Stimulated activated CD4-positive, alpha-beta T cell treated with anti-CD3 and anti-CD28 coated beads, Interleukin-2, amount 100 ng/mL, for 4 hours (primary cell): ENCODE data around the gene KDM6A.
"Not testable (repeated sequence)": the region's sequence is repeated elsewhere in the genome, so short reads cannot be mapped to it uniquely, and the experiment has no call there.

ENCODE experiments used
- DNase-seq: peaks from one replicate; pipeline ENCODE4 v3.0.0-alpha.2; 2020; ENCODE audit warnings: low read depth

KDM6A gene

GRCh38 chrX:44872821-44873414 lies at the start of gene KDM6A:
Gene KDM6A, plus strand, starts transcription at chrX:44873188. Its CDS starts 364 bp downstream, at chrX:44873552.
- peak; percentile 92 for DNase-seq

- not testable (repeated sequence) for DNase-seq
These were observed 49.8 kb upstream of the KDM6A start for GRCh38 chrX:44823193-44823592.

DNA sequence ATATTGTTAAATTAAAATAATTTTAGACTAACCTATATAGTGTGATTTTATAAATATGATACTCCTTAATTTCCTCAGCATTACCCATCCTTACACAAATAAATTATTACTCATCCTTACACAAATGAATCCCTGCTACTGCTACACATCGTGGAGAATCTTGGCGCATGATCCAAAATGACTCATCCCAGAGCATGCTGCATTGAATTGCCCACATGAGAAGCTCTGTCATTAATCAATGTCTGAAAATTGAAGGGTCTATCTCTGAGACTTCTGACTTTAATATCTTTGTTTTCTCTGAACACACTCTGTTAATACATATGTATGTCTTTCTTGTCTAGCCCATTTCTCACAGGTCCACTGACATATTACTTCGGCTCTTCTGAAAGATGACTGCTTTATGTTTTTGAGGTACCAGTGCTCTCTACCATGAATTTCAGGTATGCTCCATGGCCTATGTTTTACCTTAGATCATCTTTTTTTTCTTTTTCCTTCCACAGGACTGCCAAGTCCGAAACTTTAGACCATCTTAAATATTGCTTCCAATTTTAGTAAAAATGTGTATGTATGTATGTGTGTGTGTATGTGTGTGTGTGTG lies 44.9 kb upstream of the KDM6A start:
- DNase-seq = no peak

- no peak for DNase-seq
These were observed 43.2 kb upstream of the KDM6A start for GRCh38 chrX:44829832-44830231.

DNA sequence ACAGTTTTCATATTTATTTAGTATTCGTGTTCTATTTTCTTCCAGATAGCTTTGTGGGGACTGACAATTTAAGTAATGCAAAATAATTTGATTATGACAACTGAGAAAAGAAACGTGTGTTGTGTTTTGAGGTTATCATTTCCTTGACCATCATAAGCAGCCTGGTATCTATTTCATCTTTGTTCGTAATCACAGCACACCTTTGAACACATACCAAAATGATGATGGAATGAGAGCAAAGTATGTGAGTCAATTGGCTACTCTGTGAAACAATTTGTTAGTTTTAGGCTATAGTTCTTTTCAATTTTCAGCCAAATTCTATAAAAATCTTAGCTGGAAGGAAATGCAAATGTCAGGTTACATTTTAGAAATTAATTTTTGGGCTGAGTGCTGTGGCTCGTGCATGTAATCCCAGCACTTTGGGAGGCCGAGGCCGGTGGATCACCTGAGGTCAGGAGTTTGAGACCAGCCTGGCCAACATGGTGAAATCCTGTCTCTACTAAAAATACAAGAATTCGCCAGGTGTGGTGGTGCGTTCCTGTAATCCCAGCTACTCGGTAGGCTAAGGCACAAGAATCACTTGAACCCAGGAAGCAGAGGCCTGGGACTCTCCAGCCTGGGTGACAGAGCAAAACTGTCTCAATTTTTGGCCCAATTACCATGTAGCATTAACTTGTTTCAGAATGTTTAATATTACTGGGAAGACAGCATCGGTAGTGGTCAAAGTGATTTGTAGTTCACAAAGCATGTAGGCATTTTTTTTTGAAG lies 30.3 kb upstream of the KDM6A start:
- DNase-seq = no peak

GRCh38 chrX:44843318-44843702 lies 29.7 kb upstream of the KDM6A start:
- DNase-seq = no peak

DNA sequence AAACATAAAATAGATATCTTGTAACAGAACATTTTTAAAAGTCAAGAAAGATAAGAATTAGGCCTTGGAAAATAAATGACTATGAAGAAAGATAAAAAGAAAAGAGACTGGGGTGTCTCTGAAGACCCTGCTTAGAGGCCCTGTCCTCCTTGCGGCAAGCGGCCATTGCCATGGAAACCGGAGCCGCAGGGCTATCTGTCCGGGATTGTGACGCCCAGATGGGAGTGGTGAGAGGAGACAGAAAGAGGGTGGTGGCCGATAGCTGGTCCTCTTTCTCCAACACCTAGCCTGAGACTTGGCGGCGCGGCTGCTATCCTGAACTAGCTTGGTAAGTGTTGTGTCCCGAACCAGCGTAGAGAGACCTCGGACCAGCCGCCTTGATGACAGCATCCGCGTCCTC lies 29.2 kb upstream of the KDM6A start, which contains the start of gene DUSP21:
TSS of gene DUSP21 (plus strand) at position 269 of the 400 bp plus-strand sequence. CDS start at position 381, 112 bp downstream.
- DNase-seq = no peak

DNA sequence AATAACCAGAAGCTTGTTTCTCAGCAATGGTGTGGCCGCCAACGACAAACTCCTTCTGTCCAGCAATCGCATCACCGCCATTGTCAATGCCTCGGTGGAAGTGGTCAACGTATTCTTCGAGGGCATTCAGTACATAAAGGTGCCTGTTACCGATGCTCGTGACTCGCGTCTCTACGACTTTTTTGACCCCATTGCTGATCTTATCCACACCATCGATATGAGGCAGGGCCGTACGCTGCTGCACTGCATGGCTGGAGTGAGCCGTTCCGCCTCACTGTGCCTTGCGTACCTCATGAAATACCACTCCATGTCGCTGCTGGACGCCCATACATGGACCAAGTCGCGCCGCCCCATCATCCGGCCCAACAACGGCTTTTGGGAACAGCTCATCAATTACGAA lies 28.8 kb upstream of the KDM6A start:
- no peak for DNase-seq

DNA sequence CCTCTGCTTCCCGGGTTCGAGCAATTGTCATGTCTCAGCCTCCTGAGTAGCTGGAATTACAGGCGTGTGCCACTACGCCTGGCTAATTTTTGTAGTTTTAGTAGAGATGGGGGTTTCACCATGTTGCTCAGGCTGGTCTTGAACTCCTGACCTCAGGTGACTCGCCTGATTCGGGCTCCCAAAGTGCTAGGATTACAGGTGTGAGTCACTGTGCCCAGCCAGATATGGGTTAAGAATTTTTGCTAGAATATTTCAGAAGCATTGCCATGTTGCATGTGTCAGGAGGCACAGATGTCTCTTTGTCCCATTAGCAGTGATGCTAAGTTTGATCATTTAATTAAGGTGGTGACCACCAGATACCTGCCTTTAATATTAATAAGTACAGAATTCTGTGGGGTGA lies 22.1 kb upstream of the KDM6A start:
- not testable (repeated sequence) for DNase-seq

DNA sequence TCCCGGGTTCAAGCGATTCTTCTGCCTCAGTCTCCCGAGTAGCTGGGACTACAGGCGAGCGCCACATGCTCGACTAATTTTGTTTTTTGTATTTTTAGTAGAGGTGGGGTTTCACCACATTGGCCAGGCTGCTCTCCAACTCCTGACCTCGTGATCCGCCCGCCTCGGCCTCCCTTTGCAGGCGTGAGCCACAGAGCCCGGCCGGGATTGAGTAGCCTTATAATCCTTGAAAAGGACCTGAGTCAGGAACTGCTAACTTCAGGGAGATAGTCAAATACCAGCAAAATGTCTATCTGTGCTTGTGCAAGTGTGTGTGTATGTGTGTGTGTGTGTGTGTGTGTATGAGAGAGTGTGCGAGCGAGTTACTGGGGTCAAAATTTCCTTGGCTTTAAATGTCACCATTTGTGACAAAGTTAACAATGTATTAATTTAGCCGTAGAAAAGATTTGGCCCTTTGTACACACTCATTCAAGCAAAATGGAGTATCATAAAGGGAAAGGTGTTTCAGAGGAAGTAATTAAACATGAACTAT lies 1.8 kb upstream of the KDM6A start:
- DNase-seq = no peak

DNA sequence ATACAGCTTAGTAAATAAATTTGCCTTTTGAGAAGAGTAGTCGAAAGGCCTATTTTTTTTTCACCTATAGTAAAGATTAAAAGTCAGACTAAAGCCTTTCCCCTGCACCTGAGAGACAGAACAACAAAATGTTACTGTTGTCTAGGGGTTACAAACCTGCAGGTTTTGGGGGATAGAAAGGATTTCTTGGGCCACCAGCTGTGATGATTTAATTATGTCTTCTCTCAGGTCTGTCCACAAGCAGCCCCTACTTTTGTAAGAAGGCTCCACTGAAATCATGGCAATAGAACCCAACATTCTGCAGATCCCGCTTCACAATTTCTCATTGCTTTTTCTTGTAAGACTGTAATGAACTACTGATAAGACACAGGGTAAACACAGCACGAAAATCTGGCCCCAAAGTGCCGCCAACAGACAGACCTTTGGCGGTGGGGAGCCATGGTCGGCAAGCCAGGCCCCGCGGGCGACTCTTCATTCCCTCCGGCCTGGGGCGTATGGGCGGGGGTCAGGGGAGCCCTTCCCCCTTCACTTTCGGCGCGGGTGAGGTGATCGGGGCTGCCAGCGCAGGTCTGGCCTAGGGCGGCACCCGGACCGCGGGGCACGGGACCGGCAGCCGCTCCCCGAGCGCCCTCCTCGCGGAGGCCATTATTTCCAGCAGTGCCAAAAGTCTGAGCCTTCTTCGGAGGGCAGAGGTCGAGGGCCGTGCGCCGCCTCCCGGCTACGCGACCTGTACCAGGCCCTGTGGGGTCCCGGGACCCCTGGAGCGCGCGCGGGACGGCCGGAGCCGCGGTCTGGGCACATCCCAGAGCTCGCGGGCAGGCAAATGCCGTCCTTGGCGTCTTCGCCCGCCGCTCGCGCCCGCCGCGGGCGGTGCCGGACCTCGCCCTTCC lies 812 bp upstream of the KDM6A start:
- DNase-seq = peak; percentile 3

DNA sequence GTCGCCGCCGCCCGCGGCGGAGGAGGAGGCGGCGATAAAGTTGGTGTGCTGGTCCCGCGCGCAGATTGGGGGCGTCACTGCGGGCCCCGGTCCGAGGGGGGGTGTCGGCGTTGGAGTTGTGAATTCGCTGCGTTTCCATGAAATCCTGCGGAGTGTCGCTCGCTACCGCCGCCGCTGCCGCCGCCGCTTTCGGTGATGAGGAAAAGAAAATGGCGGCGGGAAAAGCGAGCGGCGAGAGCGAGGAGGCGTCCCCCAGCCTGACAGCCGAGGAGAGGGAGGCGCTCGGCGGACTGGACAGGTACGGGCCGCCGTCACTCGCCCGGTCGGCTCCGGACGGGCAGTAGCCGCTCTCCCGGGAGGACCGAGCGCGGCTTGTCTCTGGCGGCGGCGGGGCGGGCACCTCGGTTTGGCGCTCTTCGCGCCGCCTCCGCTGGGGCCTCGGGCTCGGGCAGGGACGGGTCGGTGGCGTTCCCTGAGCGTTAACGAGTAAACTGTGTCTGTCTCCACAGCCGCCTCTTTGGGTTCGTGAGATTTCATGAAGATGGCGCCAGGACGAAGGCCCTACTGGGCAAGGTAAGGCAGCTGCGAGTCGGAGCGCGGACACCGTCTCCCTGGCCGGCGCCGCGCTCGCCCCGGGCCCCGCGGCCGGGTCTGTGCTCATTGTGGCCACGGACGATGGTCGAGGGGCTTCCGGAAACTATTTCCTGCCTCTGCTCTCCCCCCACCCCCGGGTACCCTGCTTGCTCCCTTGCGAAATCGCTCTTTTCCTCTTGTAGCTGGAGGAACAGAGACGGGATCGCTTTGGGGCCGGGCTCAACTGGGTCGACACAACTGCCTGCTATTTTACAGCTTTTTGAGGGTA lies 658 bp downstream of the KDM6A start:
- DNase-seq = peak; percentile 12

GRCh38 chrX:44874420-44875184 lies 1.6 kb downstream of the KDM6A start:
- peak; percentile 31 for DNase-seq

DNA sequence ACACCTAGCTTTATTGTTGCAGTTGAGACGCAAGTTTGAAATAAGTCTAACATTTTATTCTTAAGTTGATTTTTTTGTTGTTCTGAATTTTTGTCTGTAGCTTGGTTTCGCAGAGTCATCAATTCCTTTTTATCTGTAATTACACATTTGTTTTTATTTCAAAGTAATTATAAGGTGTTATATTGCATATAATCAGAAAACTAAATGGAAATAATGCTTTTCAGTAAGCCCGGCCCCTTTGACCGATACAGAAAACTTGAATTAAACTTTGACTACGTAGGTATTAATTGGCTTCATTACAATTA lies 2.1 kb downstream of the KDM6A start:
- DNase-seq = no peak

DNA sequence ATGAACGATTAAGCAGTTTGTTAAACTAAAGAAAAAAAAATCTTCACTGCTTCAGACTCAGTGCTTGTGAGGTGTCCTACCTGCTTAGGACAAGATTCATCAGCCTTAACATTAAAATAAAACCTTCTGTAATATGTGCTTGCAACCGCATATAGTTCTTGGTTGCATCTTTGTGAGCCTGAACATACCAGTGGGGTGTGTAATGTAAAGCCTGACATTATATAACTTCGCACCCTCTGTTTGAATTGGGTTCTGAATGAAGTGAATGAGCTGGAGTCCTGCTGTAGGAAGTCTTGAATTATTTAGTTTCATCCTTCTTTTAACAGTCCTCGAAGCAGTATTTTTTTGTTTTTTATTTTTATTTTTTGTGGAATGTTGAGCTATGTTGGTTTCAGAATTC lies 3.1 kb downstream of the KDM6A start:
- DNase-seq = no peak

- DNase-seq = no peak
These were observed 3.8 kb downstream of the KDM6A start for GRCh38 chrX:44876767-44877166.

GRCh38 chrX:44878780-44879179 lies 5.8 kb downstream of the KDM6A start:
- DNase-seq = no peak

GRCh38 chrX:44881549-44881948 lies 8.6 kb downstream of the KDM6A start:
- DNase-seq = no peak

DNA sequence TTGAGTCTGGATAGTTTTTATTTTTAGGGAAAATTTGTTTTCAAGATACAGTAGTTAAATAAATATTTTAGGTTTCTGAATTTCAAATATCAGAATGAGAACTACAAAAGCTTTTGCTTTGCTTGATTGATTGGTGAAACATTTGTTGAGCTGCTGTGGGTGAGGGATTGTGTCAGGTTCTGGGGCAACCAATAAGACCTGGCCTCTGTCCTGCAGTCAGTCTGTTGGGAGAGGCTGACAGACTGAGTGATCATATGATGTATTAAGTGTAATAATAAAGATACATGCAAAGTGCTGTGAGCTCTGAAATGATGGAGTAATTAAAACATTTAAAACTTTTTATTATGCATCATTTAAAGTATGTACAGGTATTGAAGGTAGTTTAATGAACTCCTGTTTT lies 9.6 kb downstream of the KDM6A start:
- DNase-seq = no peak

DNA sequence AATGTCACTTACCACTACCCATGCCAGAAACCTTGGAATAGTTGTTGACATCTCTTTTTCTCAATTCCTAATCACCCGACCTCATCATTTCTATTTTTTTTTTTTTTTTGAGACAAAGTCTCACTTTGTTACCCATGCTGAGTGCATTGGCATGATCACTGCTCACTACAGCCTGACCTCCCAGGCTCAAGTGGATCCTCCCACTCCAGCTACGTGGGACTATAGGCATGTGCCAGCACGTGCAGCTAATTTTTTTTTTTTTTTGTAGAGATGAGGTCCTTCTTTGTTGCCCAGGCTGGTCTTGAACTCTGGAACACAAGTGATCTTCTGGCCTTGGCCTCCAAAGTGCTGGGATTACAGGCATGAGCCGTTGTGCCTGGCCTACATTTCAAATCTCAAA lies 12.0 kb downstream of the KDM6A start:
- no peak for DNase-seq

DNA sequence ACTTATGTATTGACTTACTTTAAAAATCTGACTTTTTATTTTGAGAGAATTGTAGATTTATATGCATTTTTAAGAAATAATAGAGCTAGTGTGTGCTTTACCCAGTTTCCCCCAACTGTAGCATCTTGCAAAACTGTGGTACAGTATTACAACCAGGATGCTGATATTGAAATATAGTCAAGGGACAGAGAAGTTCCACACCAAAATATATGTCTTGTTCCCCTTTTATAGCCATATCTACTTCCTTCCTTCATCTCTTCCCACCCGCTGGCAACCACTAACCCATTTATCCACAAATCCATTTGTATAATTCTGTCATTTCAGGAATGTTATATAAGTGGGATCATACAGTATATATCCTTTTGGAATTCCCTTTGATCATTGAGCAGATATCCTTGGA lies 16.8 kb downstream of the KDM6A start:
- DNase-seq = no peak
